Activated naive CD8-positive, alpha-beta T cell treated with anti-CD3 and anti-CD28 coated beads for 36 hours (primary cell): ENCODE measurements around the gene GSTT4. TPM values are rescaled to one million over a fixed set of nuclear protein-coding genes. Genes with fewer than 3 reads are reported as not detected.
A peak's percentile ranks its signal among the peaks of the same experiment; 100 is the strongest.

Source experiments
- DNase-seq: peaks from one replicate; pipeline ENCODE4 v3.0.0; 2021
- H3K27ac Mint-ChIP-seq: one replicate; pipeline ENCODE4 v1.8.0; 2022; ENCODE audit warnings: mild to moderate bottlenecking, moderate library complexity, mixed read lengths
- H3K27me3 Mint-ChIP-seq: one replicate; pipeline ENCODE4 v1.8.0; 2022; ENCODE audit warnings: mild to moderate bottlenecking, mixed read lengths
- H3K36me3 Mint-ChIP-seq: one replicate; pipeline ENCODE4 v1.8.0; 2021; ENCODE audit warnings: mild to moderate bottlenecking, mixed read lengths
- H3K4me1 Mint-ChIP-seq: one replicate; pipeline ENCODE4 v1.8.0; 2021; ENCODE audit warnings: mixed read lengths
- H3K4me3 Mint-ChIP-seq: one replicate; pipeline ENCODE4 v1.8.0; 2022; ENCODE audit warnings: mild to moderate bottlenecking, moderate library complexity, mixed read lengths
- H3K9me3 Mint-ChIP-seq: one replicate; pipeline ENCODE4 v1.8.0; 2022; ENCODE audit warnings: mixed read lengths
- total RNA-seq, 2 experiments: library from RNA; stranded (reverse); gene quantifications; one replicate each; pipeline ENCODE4 v1.2.3, GENCODE V29; 2021

The GSTT4 gene
- total RNA-seq, 2 experiments from 2014 or later: not detected

GRCh38 chr22:24030186-24030702 lies 25.0 kb upstream of the GSTT4 start:
- Mint-ChIP-seq H3K9me3 (no peaks in the 10 kb centered on the region), H3K27me3 (no peaks in the 10 kb centered on the region), H3K36me3 (peaks cover 25% of the 10 kb centered on the region), H3K27ac (no peak overlapping the region), H3K4me3 (no peak overlapping the region), H3K4me1 (peaks cover 35% of the 10 kb centered on the region)
- DNase-seq: no peak

GRCh38 chr22:24029304-24029703 lies 24.1 kb upstream of the GSTT4 start:
- H3K4me1 Mint-ChIP-seq: peaks cover 28% of the 10 kb centered on the region
- H3K27me3 Mint-ChIP-seq: no peaks in the 10 kb centered on the region
- H3K9me3 Mint-ChIP-seq: peaks cover 8% of the 10 kb centered on the region
- no peak overlapping the region for H3K4me3 Mint-ChIP-seq
- peaks cover 34% of the 10 kb centered on the region for H3K36me3 Mint-ChIP-seq
- H3K27ac Mint-ChIP-seq: no peak overlapping the region
- DNase-seq: no peak

- Mint-ChIP-seq H3K36me3 (peaks cover 37% of the 10 kb centered on the region), H3K4me1 (peaks cover 28% of the 10 kb centered on the region), H3K4me3 (no peak overlapping the region)
Measured at GRCh38 chr22:24028533-24028932, 23.3 kb upstream of the GSTT4 start.

GRCh38 chr22:24027991-24028390 lies 22.7 kb upstream of the GSTT4 start:
- no peak for DNase-seq
- no peaks in the 10 kb centered on the region for H3K27me3 Mint-ChIP-seq
- peaks cover 11% of the 10 kb centered on the region for H3K9me3 Mint-ChIP-seq
- peaks cover 34% of the 10 kb centered on the region for H3K4me1 Mint-ChIP-seq
- peaks cover 42% of the 10 kb centered on the region for H3K36me3 Mint-ChIP-seq
- H3K4me3 Mint-ChIP-seq: no peak overlapping the region
- no peak overlapping the region for H3K27ac Mint-ChIP-seq

More at GRCh38 chr22:24028533-24028932, 23.3 kb upstream of the GSTT4 start:
- DNase-seq: no peak
- H3K9me3 Mint-ChIP-seq: peaks cover 10% of the 10 kb centered on the region
- no peaks in the 10 kb centered on the region for H3K27me3 Mint-ChIP-seq
- H3K27ac Mint-ChIP-seq: no peak overlapping the region

GRCh38 chr22:24027389-24027975 lies 22.2 kb upstream of the GSTT4 start:
- Mint-ChIP-seq H3K36me3 (peaks cover 47% of the 10 kb centered on the region), H3K9me3 (peaks cover 12% of the 10 kb centered on the region), H3K4me1 (peaks cover 37% of the 10 kb centered on the region), H3K27me3 (no peaks in the 10 kb centered on the region), H3K27ac (no peak overlapping the region), H3K4me3 (no peak overlapping the region)
- DNase-seq: no peak

- no peak overlapping the region for H3K4me3 Mint-ChIP-seq
- H3K4me1 Mint-ChIP-seq: peaks cover 37% of the 10 kb centered on the region
- H3K27ac Mint-ChIP-seq: no peak overlapping the region
- peaks cover 52% of the 10 kb centered on the region for H3K36me3 Mint-ChIP-seq
- no peaks in the 10 kb centered on the region for H3K27me3 Mint-ChIP-seq
- H3K9me3 Mint-ChIP-seq: peaks cover 16% of the 10 kb centered on the region
- no peak for DNase-seq
Measured at GRCh38 chr22:24026733-24027132, 21.5 kb upstream of the GSTT4 start.

- Mint-ChIP-seq H3K9me3 (peaks cover 16% of the 10 kb centered on the region), H3K4me1 (peaks cover 39% of the 10 kb centered on the region)
Measured at GRCh38 chr22:24026056-24026455, 20.8 kb upstream of the GSTT4 start.

GRCh38 chr22:24025475-24025874 lies 20.2 kb upstream of the GSTT4 start:
- H3K27ac Mint-ChIP-seq: no peak overlapping the region
- H3K4me1 Mint-ChIP-seq: peaks cover 39% of the 10 kb centered on the region
- H3K4me3 Mint-ChIP-seq: no peak overlapping the region
- peaks cover 57% of the 10 kb centered on the region for H3K36me3 Mint-ChIP-seq
- peaks cover 16% of the 10 kb centered on the region for H3K9me3 Mint-ChIP-seq
- H3K27me3 Mint-ChIP-seq: no peaks in the 10 kb centered on the region
- no peak for DNase-seq

More at GRCh38 chr22:24026056-24026455, 20.8 kb upstream of the GSTT4 start:
- Mint-ChIP-seq H3K4me3 (no peak overlapping the region), H3K27ac (no peak overlapping the region), H3K27me3 (no peaks in the 10 kb centered on the region), H3K36me3 (peaks cover 55% of the 10 kb centered on the region)
- no peak for DNase-seq

GRCh38 chr22:24024354-24024753 lies 19.1 kb upstream of the GSTT4 start:
- H3K36me3 Mint-ChIP-seq: peaks cover 56% of the 10 kb centered on the region
- peak overlapping the region; percentile 4 for H3K27ac Mint-ChIP-seq
- no peak overlapping the region for H3K4me3 Mint-ChIP-seq
- peaks cover 16% of the 10 kb centered on the region for H3K9me3 Mint-ChIP-seq
- peaks cover 39% of the 10 kb centered on the region for H3K4me1 Mint-ChIP-seq
- H3K27me3 Mint-ChIP-seq: no peaks in the 10 kb centered on the region
- no peak for DNase-seq

GRCh38 chr22:24023204-24023789 lies 18.0 kb upstream of the GSTT4 start:
- no peaks in the 10 kb centered on the region for H3K27me3 Mint-ChIP-seq
- H3K9me3 Mint-ChIP-seq: peaks cover 16% of the 10 kb centered on the region
- H3K4me1 Mint-ChIP-seq: peaks cover 36% of the 10 kb centered on the region
- peak overlapping the region; percentile 77 for H3K27ac Mint-ChIP-seq
- H3K4me3 Mint-ChIP-seq: no peak overlapping the region
- peaks cover 56% of the 10 kb centered on the region for H3K36me3 Mint-ChIP-seq
- no peak for DNase-seq

- Mint-ChIP-seq H3K36me3 (peaks cover 54% of the 10 kb centered on the region), H3K4me3 (no peak overlapping the region), H3K4me1 (peaks cover 35% of the 10 kb centered on the region)
Measured at GRCh38 chr22:24021304-24021703, 16.1 kb upstream of the GSTT4 start.

GRCh38 chr22:24016156-24016555 lies 10.9 kb upstream of the GSTT4 start:
- Mint-ChIP-seq H3K27me3 (no peaks in the 10 kb centered on the region), H3K4me3 (no peak overlapping the region), H3K4me1 (peaks cover 28% of the 10 kb centered on the region), H3K9me3 (peaks cover 7% of the 10 kb centered on the region), H3K27ac (no peak overlapping the region), H3K36me3 (peaks cover 21% of the 10 kb centered on the region)
- no peak for DNase-seq

More at GRCh38 chr22:24021304-24021703, 16.1 kb upstream of the GSTT4 start:
- DNase-seq: no peak
- Mint-ChIP-seq H3K27ac (no peak overlapping the region), H3K27me3 (no peaks in the 10 kb centered on the region), H3K9me3 (peaks cover 18% of the 10 kb centered on the region)

- H3K27me3 Mint-ChIP-seq: no peaks in the 10 kb centered on the region
- no peak for DNase-seq
- H3K4me3 Mint-ChIP-seq: peak overlapping the region; percentile 94
- H3K4me1 Mint-ChIP-seq: peaks cover 18% of the 10 kb centered on the region
- H3K36me3 Mint-ChIP-seq: peaks cover 12% of the 10 kb centered on the region
- H3K27ac Mint-ChIP-seq: peak overlapping the region; percentile 92
- H3K9me3 Mint-ChIP-seq: peaks cover 7% of the 10 kb centered on the region
Measured at GRCh38 chr22:24011735-24012068, 6.4 kb upstream of the GSTT4 start.

- H3K36me3 Mint-ChIP-seq: peaks cover 5% of the 10 kb centered on the region
- peak overlapping the region; percentile 42 for H3K27ac Mint-ChIP-seq
- H3K4me1 Mint-ChIP-seq: peaks cover 15% of the 10 kb centered on the region
- H3K4me3 Mint-ChIP-seq: peak overlapping the region; percentile 38
- no peaks in the 10 kb centered on the region for H3K9me3 Mint-ChIP-seq
- DNase-seq: no peak
- H3K27me3 Mint-ChIP-seq: no peaks in the 10 kb centered on the region
Measured at GRCh38 chr22:24010018-24010391, 4.8 kb upstream of the GSTT4 start.

GRCh38 chr22:24009227-24010017 lies 4.2 kb upstream of the GSTT4 start:
- peaks cover 12% of the 10 kb centered on the region for H3K4me1 Mint-ChIP-seq
- peaks cover 3% of the 10 kb centered on the region for H3K36me3 Mint-ChIP-seq
- no peaks in the 10 kb centered on the region for H3K27me3 Mint-ChIP-seq
- DNase-seq: no peak
- H3K9me3 Mint-ChIP-seq: no peaks in the 10 kb centered on the region
- no peak overlapping the region for H3K4me3 Mint-ChIP-seq
- H3K27ac Mint-ChIP-seq: no peak overlapping the region
